ENCODE measurements around the gene MTF2.

MTF2 gene

GRCh38 chr1:93082313-93082712 lies 3.2 kb downstream of the MTF2 start:
- no peak for DNase-seq

- DNase-seq, result no peak
These were observed 4.9 kb downstream of the MTF2 start for GRCh38 chr1:93083979-93084378.

- no peak for DNase-seq
These were observed 8.4 kb downstream of the MTF2 start for GRCh38 chr1:93087532-93087931.

GRCh38 chr1:93093332-93094006 lies 14.4 kb downstream of the MTF2 start:
- DNase-seq, result no peak

- DNase-seq, result no peak
These were observed 16.9 kb downstream of the MTF2 start for GRCh38 chr1:93095804-93096585.

GRCh38 chr1:93102142-93102541 lies 23.1 kb downstream of the MTF2 start:
- no peak for DNase-seq

GRCh38 chr1:93106226-93106625 lies 27.1 kb downstream of the MTF2 start:
- DNase-seq, result no peak

- DNase-seq, result no peak
These were observed 28.3 kb downstream of the MTF2 start for GRCh38 chr1:93107395-93107794.

GRCh38 chr1:93108335-93108734 lies 29.3 kb downstream of the MTF2 start:
- DNase-seq, result no peak

- no peak for DNase-seq
These were observed 30.5 kb downstream of the MTF2 start for GRCh38 chr1:93109578-93109977.

GRCh38 chr1:93111065-93111464 lies 32.0 kb downstream of the MTF2 start:
- DNase-seq, result no peak

GRCh38 chr1:93111561-93111960 lies 32.5 kb downstream of the MTF2 start:
- no peak for DNase-seq

GRCh38 chr1:93113127-93113526 lies 34.0 kb downstream of the MTF2 start:
- no peak for DNase-seq

- no peak for DNase-seq
These were observed 35.3 kb downstream of the MTF2 start for GRCh38 chr1:93114391-93114790.

GRCh38 chr1:93120614-93121013 lies 41.5 kb downstream of the MTF2 start:
- no peak for DNase-seq

GRCh38 chr1:93123201-93123783 lies 44.2 kb downstream of the MTF2 start:
- DNase-seq, result no peak

- DNase-seq, result no peak
These were observed 45.7 kb downstream of the MTF2 start for GRCh38 chr1:93124556-93125355.

- no peak for DNase-seq
These were observed 50.5 kb downstream of the MTF2 start for GRCh38 chr1:93129507-93130099.

- no peak for DNase-seq
These were observed 53.6 kb downstream of the MTF2 start for GRCh38 chr1:93132638-93133037.

GRCh38 chr1:93136445-93136844 lies 57.4 kb downstream of the MTF2 start:
- DNase-seq, result no peak

- no peak for DNase-seq
These were observed 58.7 kb downstream of the MTF2 start for GRCh38 chr1:93137604-93138292.

Data from nucleus accumbens (tissue), 56 donors.